Ammon's horn (tissue), 1 donor: ENCODE data around the gene CNST.
"Not testable (repeated sequence)": the region's sequence is repeated elsewhere in the genome, so short reads cannot be mapped to it uniquely, and the experiment has no call there.

ENCODE experiments used
- DNase-seq: peaks from one replicate; pipeline ENCODE4 v3.0.0-alpha.2; 2016; ENCODE audit warnings: low spot score

The CNST gene

GRCh38 chr1:246622035-246622652 is 55.9 kb downstream of the CNST start:
- DNase-seq: no peak

GRCh38 chr1:246624091-246624490 is 57.8 kb downstream of the CNST start:
- DNase-seq: no peak

- DNase-seq: no peak
These were observed 62.8 kb downstream of the CNST start for GRCh38 chr1:246629030-246629429.

- no peak for DNase-seq
These were observed 63.7 kb downstream of the CNST start for GRCh38 chr1:246629976-246630375.

- no peak for DNase-seq
These were observed 65.2 kb downstream of the CNST start for GRCh38 chr1:246631426-246631825.

- DNase-seq: no peak
These were observed 66.3 kb downstream of the CNST start for GRCh38 chr1:246632281-246633168.

- not testable (repeated sequence) for DNase-seq
These were observed 68.4 kb downstream of the CNST start for GRCh38 chr1:246634659-246635058.

- no peak for DNase-seq
These were observed 72.8 kb downstream of the CNST start for GRCh38 chr1:246638941-246639655.

GRCh38 chr1:246639732-246640131 is 73.5 kb downstream of the CNST start:
- no peak for DNase-seq

- DNase-seq: no peak
These were observed 74.5 kb downstream of the CNST start for GRCh38 chr1:246640747-246641146.

- DNase-seq: no peak
These were observed 75.1 kb downstream of the CNST start for GRCh38 chr1:246641394-246641793.

GRCh38 chr1:246642719-246643118 is 76.5 kb downstream of the CNST start:
- DNase-seq: no peak

- DNase-seq: peak; percentile 81
These were observed 80.9 kb downstream of the CNST start for GRCh38 chr1:246647113-246647512.

GRCh38 chr1:246647513-246647912 is 81.3 kb downstream of the CNST start:
- DNase-seq: peak; percentile 37

GRCh38 chr1:246651012-246651695 is 84.9 kb downstream of the CNST start:
- no peak for DNase-seq

GRCh38 chr1:246658567-246658966 is 92.3 kb downstream of the CNST start:
- DNase-seq: no peak

- no peak for DNase-seq
These were observed 93.4 kb downstream of the CNST start for GRCh38 chr1:246659594-246660140.

- DNase-seq: no peak
These were observed 95.2 kb downstream of the CNST start for GRCh38 chr1:246661451-246661850.

- no peak for DNase-seq
These were observed 101.5 kb downstream of the CNST start for GRCh38 chr1:246667773-246668172.

GRCh38 chr1:246669659-246670058 is 103.4 kb downstream of the CNST start:
- DNase-seq: no peak

- DNase-seq: no peak
These were observed 107.8 kb downstream of the CNST start for GRCh38 chr1:246674049-246674448.

- DNase-seq: no peak
These were observed 111.6 kb downstream of the CNST start for GRCh38 chr1:246677842-246678241.
